Measurements from ENCODE around the gene KPTN.

The KPTN gene

DNA sequence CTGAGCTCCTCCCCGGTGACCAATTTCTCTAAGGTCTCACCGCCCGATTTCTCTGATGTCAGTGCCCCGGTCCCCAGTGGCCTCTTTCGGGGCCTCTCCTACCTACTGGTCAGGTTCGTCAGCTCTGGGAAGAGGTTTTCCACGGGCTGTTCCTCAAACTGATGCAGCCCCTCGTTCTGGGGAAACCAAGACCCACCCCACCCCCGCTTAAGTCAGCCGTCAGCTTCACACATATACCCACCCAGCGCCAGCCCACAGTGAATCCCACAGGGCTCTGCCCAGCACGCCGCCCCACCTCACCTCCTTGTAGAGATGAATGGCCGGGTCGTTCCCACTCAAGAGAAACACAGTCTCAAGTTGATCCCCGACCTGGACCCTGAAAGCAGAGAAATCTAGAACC lies 3.4 kb downstream of the KPTN start:
- no peak for DNase-seq
- ATAC-seq (replicated peaks) = no peak
- Mint-ChIP-seq H3K4me3 (no peak overlapping the region), H3K4me1 (ENCODE audit: low read depth in 2 of 2) (peaks cover 14 to 20% of the 10 kb centered on the region in 2 donors), H3K27me3 (no peaks in the 10 kb centered on the region), H3K36me3 (ENCODE audit: insufficient read depth) (peaks cover 18% of the 10 kb centered on the region), H3K9me3 (no peaks in the 10 kb centered on the region), H3K27ac (no peak overlapping the region)

DNA sequence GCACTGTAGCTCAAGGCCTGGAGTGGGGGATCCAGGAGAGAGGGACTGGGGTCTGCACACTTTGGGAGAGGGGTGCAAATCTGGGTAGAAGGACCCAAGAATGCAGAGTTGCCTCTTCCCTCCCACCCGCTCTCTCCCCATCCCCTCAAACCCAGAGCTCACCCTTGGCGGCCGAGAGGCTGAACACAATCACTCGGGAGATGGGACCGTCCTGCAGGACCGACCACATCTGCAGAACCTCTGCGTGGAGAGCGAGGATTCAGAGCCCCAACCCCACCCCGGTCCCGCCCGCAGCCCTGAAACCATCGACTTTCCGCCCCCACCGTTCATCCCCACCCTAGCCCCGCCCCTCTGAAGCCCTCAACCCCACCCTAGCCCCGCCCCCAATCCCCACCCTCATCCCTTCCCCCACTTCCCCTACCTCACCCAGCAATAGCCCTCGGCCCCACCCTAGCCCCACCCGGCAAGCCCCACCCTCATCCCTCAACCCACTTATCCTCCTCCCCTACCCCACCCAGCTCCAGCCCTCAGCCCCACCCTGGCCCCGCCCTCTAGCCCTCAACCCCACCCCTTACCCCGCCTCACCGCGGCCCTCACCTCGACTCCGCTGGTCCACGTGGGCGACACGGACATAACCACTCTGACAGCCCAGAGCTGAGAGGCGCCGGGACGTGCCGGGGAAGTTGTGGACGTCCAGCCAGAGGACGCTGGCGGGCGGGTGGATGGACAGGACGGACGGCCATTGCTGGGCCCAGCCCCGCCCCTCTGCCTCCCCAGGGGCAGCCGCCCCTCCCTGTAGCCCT lies 4.1 kb downstream of the KPTN start:
- Mint-ChIP-seq H3K9me3 (no peaks in the 10 kb centered on the region), H3K27me3 (peaks cover 0 to 4% of the 10 kb centered on the region in 2 donors), H3K27ac (no peak overlapping the region), H3K4me3 (no peak overlapping the region), H3K36me3 (ENCODE audit: insufficient read depth) (peaks cover 14% of the 10 kb centered on the region), H3K4me1 (ENCODE audit: low read depth in 2 of 2) (peaks cover 12 to 14% of the 10 kb centered on the region in 2 donors)
- no peak for ATAC-seq (replicated peaks)
- no peak for DNase-seq

DNA sequence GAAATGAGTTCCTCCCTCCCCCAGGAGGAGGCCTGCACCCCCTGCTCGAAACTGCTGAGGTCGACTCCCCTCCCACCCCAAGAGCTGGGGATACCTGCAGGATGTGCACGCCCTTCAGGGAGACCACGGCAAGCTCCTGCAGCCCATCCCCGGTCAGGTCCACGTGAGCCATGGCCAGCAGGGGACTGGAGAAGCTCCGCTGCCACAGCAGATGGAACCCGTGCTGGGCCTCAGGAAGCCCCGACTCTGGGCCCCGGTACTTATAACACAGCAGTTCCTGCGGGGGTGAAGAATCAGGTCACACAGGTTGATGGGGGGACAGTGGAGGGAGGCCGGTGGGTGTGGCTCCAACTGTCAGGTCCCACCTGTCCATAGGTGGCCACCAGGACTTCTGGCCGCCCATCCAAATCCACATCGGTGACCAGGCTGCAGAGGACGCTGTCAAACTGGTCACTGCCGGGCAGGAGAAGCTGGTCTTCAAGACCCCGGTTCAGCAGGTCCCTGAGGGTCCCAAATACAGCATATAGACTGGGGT lies 7.5 kb downstream of the KPTN start:
- H3K9me3 Mint-ChIP-seq = no peaks in the 10 kb centered on the region
- DNase-seq = no peak
- H3K4me1 Mint-ChIP-seq (ENCODE audit: low read depth in 2 of 2) = peaks cover 0 to 5% of the 10 kb centered on the region in 2 donors
- H3K27me3 Mint-ChIP-seq = peaks cover 15 to 35% of the 10 kb centered on the region in 2 donors
- peaks cover 8% of the 10 kb centered on the region for H3K36me3 Mint-ChIP-seq (ENCODE audit: insufficient read depth)
- H3K4me3 Mint-ChIP-seq = no peak overlapping the region
- no peak overlapping the region for H3K27ac Mint-ChIP-seq
- no peak for ATAC-seq (replicated peaks)

DNA sequence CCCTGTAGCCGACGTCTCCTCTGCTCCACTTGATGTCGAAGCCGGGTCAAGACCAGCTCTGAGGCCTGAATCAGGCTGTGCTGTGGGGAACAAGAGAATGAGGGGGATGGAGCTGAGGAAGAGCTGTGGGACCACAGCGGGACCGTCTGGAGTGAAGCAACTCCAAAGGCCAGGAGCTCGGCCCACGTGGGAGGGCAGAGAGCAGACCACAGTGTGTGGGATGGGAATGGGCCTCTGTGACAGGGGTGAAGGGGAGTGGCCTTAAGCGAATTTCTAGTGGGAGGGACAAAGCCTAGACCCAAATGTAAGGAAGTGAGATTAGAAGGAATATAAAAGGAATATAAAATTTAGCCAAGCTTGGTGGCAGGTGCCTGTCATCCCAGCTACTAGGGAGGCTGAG lies 8.6 kb downstream of the KPTN start:
- Mint-ChIP-seq H3K4me3 (no peak overlapping the region), H3K9me3 (no peaks in the 10 kb centered on the region), H3K27me3 (peaks cover 25 to 46% of the 10 kb centered on the region in 2 donors), H3K36me3 (ENCODE audit: insufficient read depth) (peaks cover 11% of the 10 kb centered on the region), H3K4me1 (ENCODE audit: low read depth in 2 of 2) (peaks cover 2 to 11% of the 10 kb centered on the region in 2 donors), H3K27ac (no peak overlapping the region)
- DNase-seq (no peak), ATAC-seq (replicated peaks) (no peak)

DNA sequence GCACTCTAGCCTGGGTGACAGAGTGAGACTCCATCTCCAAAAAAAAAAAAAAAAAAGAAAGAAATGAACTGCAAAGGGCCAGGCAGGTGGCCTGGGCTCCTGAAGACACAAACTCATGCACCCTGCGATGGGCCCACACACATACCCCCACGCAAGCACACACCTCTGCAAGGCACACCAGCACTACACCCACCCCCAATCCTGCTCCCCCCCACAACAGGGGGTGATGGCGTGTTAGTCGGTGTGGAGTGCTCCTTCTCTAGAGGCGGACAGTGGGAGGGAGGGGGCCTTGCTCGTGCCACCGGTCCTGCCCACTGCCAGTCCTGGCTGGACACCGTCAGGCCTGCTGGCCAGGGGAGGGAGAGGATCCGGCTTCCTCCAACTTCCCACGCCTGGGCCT lies 10.7 kb downstream of the KPTN start:
- no peak for DNase-seq
- Mint-ChIP-seq H3K4me1 (ENCODE audit: low read depth in 2 of 2) (peaks cover 4 to 16% of the 10 kb centered on the region in 2 donors), H3K36me3 (ENCODE audit: insufficient read depth) (peaks cover 11% of the 10 kb centered on the region), H3K9me3 (no peaks in the 10 kb centered on the region), H3K27ac (no peak overlapping the region), H3K27me3 (peaks cover 43 to 67% of the 10 kb centered on the region in 2 donors), H3K4me3 (no peak overlapping the region)
- no peak for ATAC-seq (replicated peaks)

DNA sequence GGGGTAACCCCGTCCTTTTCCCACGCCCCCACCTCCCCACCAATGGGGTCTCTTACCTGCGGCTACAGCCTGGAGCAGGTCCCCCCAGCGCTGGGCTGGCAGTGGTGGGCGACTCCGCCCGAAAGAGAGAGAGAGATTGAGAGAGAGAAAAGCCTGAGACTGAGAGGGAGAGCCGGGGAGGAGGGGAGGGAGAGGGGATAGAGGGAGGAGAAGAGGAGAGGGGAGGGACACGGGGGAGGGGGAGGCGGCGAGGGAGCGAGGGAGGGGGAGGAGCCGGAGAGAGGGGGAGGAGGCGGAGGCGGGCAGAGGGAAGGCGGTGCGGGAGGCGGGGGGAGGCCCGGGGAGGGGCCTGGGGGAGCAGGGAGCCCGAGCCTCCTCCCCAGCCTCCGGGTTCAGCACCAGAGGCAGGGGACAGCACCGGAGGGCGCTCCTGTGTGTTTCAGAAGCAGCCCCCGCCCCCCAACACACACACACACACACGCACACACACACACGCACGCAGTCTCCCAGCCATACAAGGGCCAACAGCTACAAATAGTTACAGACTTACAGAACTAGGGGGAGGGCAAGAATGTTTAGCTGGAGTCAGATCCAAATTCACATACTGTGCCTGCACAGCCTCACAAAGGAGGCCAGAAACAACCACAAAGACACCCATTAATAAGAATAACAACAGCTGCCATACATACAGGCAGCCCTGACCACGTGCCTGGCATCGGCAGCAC lies 12.1 kb downstream of the KPTN start, which contains the start of gene SLC8A2:
Gene SLC8A2, minus strand, starts transcription at position 161 of the 725 bp plus-strand sequence. CDS start 5,490 bp downstream, outside the sequence.
- Mint-ChIP-seq H3K4me1 (ENCODE audit: low read depth in 2 of 2) (peaks cover 4 to 16% of the 10 kb centered on the region in 2 donors), H3K27me3 (peaks cover 51 to 80% of the 10 kb centered on the region in 2 donors), H3K27ac (peak within 1 kb of the TSS in 1 of 2 donors; percentile 9), H3K9me3 (no peaks in the 10 kb centered on the region), H3K4me3 (peak within 1 kb of the TSS; percentile 24 to 54), H3K36me3 (ENCODE audit: insufficient read depth) (peaks cover 11% of the 10 kb centered on the region)
- peak; percentile 85 for ATAC-seq (replicated peaks)
- peak; percentile 47 to 50 (median 48) for DNase-seq

DNA sequence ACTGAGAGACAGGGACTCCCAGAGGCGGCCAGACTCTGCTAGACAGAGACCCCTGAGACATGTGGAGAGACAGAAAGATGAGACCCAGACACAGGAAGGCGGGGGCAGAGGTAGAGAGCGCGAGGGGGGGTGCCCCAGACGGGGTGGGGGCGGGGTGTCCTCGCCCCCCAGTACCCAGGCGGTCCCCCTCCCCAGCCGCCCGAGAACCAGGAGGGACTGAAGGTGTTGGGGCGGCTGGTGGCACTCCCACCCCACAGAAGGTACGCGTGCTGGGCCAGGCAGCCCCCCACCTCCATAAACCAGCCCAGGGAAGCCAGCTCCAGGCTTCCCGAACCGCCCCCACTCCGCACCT lies 12.7 kb downstream of the KPTN start:
- DNase-seq (no peak), ATAC-seq (replicated peaks) (no peak)
- Mint-ChIP-seq H3K9me3 (no peaks in the 10 kb centered on the region), H3K4me3 (peak overlapping the region; percentile 24 to 54), H3K36me3 (ENCODE audit: insufficient read depth) (peaks cover 11% of the 10 kb centered on the region), H3K4me1 (ENCODE audit: low read depth in 2 of 2) (peaks cover 4 to 16% of the 10 kb centered on the region in 2 donors), H3K27me3 (peaks cover 51 to 85% of the 10 kb centered on the region in 2 donors), H3K27ac (no peak overlapping the region)

DNA sequence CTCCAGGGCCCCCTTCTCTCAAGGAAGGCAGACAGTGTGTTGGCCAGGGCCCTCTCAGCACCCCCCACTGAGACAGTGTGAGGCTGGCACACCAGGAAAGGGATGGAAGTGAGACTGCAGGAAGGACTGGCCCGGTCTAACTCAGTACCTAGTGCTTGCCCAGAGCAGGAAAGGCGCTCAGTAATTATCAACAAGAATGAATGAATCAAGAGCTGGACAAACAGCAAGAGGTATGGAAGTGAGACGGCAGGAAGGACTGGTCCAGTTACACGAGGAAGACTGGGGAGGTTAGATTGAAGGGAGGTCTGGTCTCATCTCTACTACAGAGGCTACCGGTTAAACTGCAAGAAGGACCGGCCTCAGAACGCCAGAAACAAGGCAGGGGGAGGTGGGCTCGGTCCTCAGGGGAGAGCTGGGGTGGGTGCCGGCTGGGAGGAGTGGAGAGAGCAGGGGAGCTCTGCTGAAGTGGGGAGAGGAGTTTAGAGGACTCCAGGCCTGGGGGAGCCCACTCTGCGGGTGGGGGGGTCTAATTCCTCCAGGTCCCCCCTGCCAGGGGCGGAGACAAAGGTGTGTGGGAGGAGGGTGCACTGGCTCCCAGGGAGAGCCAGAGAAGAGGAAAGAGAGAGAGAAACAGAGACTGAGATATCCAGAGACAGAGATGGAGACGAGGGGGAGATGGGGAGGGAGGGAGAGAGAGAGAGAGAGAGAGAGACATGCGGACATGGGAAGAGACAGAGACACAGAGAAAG lies 13.4 kb downstream of the KPTN start:
- Mint-ChIP-seq H3K27ac (peak overlapping the region in 1 of 2 donors; percentile 9), H3K36me3 (ENCODE audit: insufficient read depth) (peaks cover 11% of the 10 kb centered on the region), H3K27me3 (peaks cover 51 to 93% of the 10 kb centered on the region in 2 donors), H3K4me3 (peak overlapping the region; percentile 24 to 28), H3K4me1 (ENCODE audit: low read depth in 2 of 2) (peaks cover 4 to 16% of the 10 kb centered on the region in 2 donors), H3K9me3 (no peaks in the 10 kb centered on the region)
- DNase-seq (no peak), ATAC-seq (replicated peaks) (no peak)

DNA sequence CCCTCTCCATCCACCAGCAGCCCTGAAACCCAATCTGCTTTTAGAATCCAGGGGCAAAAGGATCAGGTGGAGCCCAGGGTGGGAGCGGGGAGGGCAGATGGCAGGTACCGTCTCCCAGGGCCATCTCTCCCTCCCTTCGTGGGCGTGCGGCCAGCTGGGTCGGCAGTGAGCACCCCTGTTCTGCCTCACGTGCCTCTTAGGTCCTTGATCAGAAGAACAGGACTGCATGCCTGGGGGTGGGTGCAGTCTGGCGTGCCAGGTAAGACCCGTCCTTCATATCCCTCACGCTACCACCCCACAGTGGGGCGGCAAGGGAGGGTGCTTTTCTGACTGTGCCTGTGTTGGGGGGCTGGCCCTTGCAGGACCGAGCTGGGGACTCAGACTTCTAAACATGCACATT lies 14.3 kb downstream of the KPTN start:
- Mint-ChIP-seq H3K27me3 (peaks cover 53 to 96% of the 10 kb centered on the region in 2 donors), H3K36me3 (ENCODE audit: insufficient read depth) (peaks cover 9% of the 10 kb centered on the region), H3K4me3 (no peak overlapping the region), H3K27ac (no peak overlapping the region), H3K9me3 (no peaks in the 10 kb centered on the region), H3K4me1 (ENCODE audit: low read depth in 2 of 2) (peaks cover 4 to 16% of the 10 kb centered on the region in 2 donors)
- no peak for DNase-seq
- no peak for ATAC-seq (replicated peaks)

DNA sequence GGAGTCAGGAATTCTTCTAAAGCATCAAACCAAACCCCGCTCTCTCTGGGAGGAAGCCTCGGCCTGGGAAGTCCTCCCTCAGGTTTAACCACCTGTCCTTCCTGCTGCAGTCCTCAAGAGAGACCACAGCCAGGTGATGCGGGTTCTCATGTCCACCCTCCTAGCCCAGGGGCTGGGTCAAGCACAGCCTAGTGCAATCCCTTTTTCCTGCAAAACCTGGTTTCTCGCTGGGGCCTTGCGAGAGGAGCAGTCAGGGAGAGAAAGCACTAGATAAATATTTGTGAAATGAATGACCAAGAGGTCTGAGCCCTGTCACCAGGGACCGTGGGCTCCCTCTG lies 14.7 kb downstream of the KPTN start:
- peaks cover 57 to 96% of the 10 kb centered on the region in 2 donors for H3K27me3 Mint-ChIP-seq
- no peaks in the 10 kb centered on the region for H3K9me3 Mint-ChIP-seq
- no peak overlapping the region for H3K4me3 Mint-ChIP-seq
- no peak overlapping the region for H3K27ac Mint-ChIP-seq
- DNase-seq (no peak), ATAC-seq (replicated peaks) (no peak)
- peaks cover 9% of the 10 kb centered on the region for H3K36me3 Mint-ChIP-seq (ENCODE audit: insufficient read depth)
- H3K4me1 Mint-ChIP-seq (ENCODE audit: low read depth in 2 of 2) = peaks cover 4 to 16% of the 10 kb centered on the region in 2 donors

DNA sequence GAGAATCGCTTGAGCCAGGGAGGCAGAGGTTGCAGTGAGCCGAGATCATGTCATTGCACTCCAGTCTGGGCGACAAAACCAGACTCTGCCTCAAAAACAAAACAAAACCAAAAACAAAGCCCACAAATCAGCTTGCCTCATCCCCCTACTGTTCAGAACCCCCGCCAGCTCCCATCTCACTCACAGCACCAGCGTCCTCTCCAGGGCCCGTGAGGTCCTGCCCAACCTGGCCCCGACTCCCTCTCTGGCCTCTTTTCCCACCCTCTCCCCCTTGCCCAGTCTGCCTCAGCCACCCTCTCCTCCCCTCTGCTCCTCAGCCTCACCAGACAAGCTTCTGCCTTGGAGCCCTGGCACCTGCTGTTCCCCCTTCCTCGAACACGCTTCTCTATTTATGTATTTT lies 16.1 kb downstream of the KPTN start:
- DNase-seq (no peak), ATAC-seq (replicated peaks) (no peak)
- peaks cover 4 to 16% of the 10 kb centered on the region in 2 donors for H3K4me1 Mint-ChIP-seq (ENCODE audit: low read depth in 2 of 2)
- no peak overlapping the region for H3K27ac Mint-ChIP-seq
- H3K9me3 Mint-ChIP-seq = no peaks in the 10 kb centered on the region
- peaks cover 6% of the 10 kb centered on the region for H3K36me3 Mint-ChIP-seq (ENCODE audit: insufficient read depth)
- peaks cover 53 to 89% of the 10 kb centered on the region in 2 donors for H3K27me3 Mint-ChIP-seq
- H3K4me3 Mint-ChIP-seq = no peak overlapping the region

DNA sequence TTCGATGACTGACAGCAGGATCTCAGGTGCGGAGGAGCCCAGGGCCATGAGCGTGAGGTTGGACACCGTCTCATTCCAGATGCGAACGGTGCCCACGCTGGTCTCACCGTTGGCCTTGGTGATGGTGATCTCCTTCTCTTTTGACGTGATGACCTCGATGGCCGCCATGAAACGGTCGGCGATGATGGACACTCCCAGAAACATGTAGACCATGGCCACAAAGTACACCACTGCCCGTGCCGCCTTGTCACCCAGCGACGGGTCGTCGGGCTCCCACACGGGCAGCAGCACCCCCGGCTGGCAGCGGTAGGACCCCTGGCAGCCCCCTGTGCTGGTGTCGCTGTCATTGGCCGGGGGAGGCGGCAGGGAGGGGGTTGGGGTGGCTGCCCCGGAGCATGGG lies 18.1 kb downstream of the KPTN start:
- H3K4me3 Mint-ChIP-seq = no peak overlapping the region
- H3K27ac Mint-ChIP-seq = no peak overlapping the region
- H3K4me1 Mint-ChIP-seq (ENCODE audit: low read depth in 2 of 2) = peaks cover 4 to 7% of the 10 kb centered on the region in 2 donors
- H3K9me3 Mint-ChIP-seq = no peaks in the 10 kb centered on the region
- peaks cover 37 to 69% of the 10 kb centered on the region in 2 donors for H3K27me3 Mint-ChIP-seq
- peaks cover under 1% of the 10 kb centered on the region for H3K36me3 Mint-ChIP-seq (ENCODE audit: insufficient read depth)
- no peak for ATAC-seq (replicated peaks)
- no peak for DNase-seq

All from effector memory CD8-positive, alpha-beta T cell (primary cell).